Heart left ventricle (tissue), 13 donors: Measurements from ENCODE around the gene WFDC5.
A peak's percentile ranks its signal among the peaks of the same experiment; 100 is the strongest.

Source experiments
- POLR2A ChIP-seq, 2 donors: fragments of 450-650 bp; IDR thresholded peaks; one replicate each; pipeline ENCODE4 v1.6.1; 2017; ENCODE audit warnings: antibody characterized with exemption in 2 of 2, mild to moderate bottlenecking in 2 of 2, moderate library complexity in 2 of 2
- TF ChIP-seq, protein P1 (sequence below), 12 donors: fragments of 200-600 bp; sonication (generic) in 4 of 12; IDR thresholded peaks; one replicate each; pipeline versions ENCODE4 v1.5.0 to v1.8.0; 2018 to 2022; ENCODE audit warnings: antibody characterized with exemption in 12 of 12, mild to moderate bottlenecking in 5 of 12
- donor health status: ischemic (EF 13 %, LVEDD 7.1; RV severe dilation, severe dysfunction).
- donor health status: DM: no; HTN: yes; CAD: no.
- donor health status: DM: no; HTN: no; CAD: no.
- donor health status: ischemic (EF 25% LVEDD 6.9; RV normal size, moderate dysfunction).
- donor health status: ischemic (EF 25% LVEDD 5.7; RV mildly dilated, moderate dysfunction).
- donor health status: ischemic (EF 35%, LVEDD 5.7; RV mildly dilated, moderate dysfunction).
- donor health status: nonischemic (EF 11% LVEDD 7.7; RV severe dilation, severe dysfunction).
- donor health status: DM: yes; HTN: yes; CAD: no.
- donor health status: PGD.
- donor health status: ischemic (EF 29% LVEDD 5.4; RV normal size, mild dysfunction).
- donor health status: nonischemic (EF 23%, LVEDD 6.1; RV moderate dilation, normal function).

GRCh38 chr20:45095805-45096238 is 19.2 kb downstream of the WFDC5 start:
- TF ChIP-seq, protein P1, sequence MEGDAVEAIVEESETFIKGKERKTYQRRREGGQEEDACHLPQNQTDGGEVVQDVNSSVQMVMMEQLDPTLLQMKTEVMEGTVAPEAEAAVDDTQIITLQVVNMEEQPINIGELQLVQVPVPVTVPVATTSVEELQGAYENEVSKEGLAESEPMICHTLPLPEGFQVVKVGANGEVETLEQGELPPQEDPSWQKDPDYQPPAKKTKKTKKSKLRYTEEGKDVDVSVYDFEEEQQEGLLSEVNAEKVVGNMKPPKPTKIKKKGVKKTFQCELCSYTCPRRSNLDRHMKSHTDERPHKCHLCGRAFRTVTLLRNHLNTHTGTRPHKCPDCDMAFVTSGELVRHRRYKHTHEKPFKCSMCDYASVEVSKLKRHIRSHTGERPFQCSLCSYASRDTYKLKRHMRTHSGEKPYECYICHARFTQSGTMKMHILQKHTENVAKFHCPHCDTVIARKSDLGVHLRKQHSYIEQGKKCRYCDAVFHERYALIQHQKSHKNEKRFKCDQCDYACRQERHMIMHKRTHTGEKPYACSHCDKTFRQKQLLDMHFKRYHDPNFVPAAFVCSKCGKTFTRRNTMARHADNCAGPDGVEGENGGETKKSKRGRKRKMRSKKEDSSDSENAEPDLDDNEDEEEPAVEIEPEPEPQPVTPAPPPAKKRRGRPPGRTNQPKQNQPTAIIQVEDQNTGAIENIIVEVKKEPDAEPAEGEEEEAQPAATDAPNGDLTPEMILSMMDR (IDR thresholded peaks at IDR 0.05): peak; percentile 54 to 79 (median 70)
- TF ChIP-seq POLR2A (IDR thresholded peaks at IDR 0.05): no peak
